H1 (cell line): ENCODE results near the gene CKB. TPM values are rescaled to one million over a fixed set of nuclear protein-coding genes. Genes with fewer than 3 reads are reported as not detected.

Experiments
- JUND ChIP-seq: IDR thresholded peaks from 2 replicates; pipeline ENCODE4 v1.6.1; 2011; ENCODE audit warnings: mild to moderate bottlenecking, improper control_type of control experiment, low read length
- polyA plus RNA-seq, 7 experiments: library from polyadenylated mRNA; depleted of rRNA in 3 of 7; stranded (reverse) in 5 of 7; unstranded in 2 of 7; fragments of >200 nt in 5 of 7; fragments of 200-250 nt in 2 of 7; gene quantifications; 1 replicate in 5 of 7; 2 replicates in 1 of 7; 4 replicates in 1 of 7; pipeline versions ENCODE4 v1.2.1 to v1.2.3, GENCODE V29; 2011 to 2013; ENCODE audit warnings: missing spikeins in 2 of 7, mixed read lengths in 2 of 7
- total RNA-seq: library from RNA; stranded (reverse); fragmentation: NEBNext Ultra II Directional; extraction: Animal tissue kit (Norgen Biotek cat#: 25700); gene quantifications from 2 replicates; pipeline ENCODE4 v1.2.1, GENCODE V29; 2021

The CKB gene
- total and polyA plus RNA-seq, 2 of the 8 experiments (the other 6 are each of a cell fraction or from before 2014, with no cell fraction given) = 538 to 950 TPM

- TF ChIP-seq JUND = no peak
Observed at GRCh38 chr14:103504991-103505565, 17.6 kb downstream of the CKB start (continued).
